ENCODE results near the gene DNA2. TPM values are rescaled to one million over a fixed set of nuclear protein-coding genes. Genes with fewer than 3 reads are reported as not detected.

Gene DNA2
- total and polyA plus RNA-seq, 2 experiments from 2014 or later, result 2.4 to 9.3 TPM

DNA sequence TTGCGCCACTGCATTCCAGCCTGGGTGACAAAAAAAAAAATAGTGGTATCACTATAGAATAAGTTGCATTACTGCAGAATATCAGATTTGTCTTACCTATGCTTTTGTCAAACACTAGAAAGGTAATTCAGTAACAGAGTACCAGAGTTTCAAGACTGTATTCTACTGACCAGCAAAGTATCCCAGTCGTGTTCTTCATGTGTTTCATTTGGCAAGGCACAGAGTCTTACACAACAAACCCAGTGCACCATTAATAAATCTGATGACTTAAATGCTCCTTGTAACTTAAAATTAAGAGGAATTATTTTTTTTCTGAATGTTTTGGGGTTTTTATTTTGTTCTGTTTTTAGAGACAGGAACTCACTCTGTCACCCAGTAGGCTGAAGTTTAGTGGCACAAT is 104.7 kb downstream of the DNA2 start:
- H3K4me1 ChIP-seq (ENCODE audit: insufficient read depth), result no peaks in the 10 kb centered on the region

DNA sequence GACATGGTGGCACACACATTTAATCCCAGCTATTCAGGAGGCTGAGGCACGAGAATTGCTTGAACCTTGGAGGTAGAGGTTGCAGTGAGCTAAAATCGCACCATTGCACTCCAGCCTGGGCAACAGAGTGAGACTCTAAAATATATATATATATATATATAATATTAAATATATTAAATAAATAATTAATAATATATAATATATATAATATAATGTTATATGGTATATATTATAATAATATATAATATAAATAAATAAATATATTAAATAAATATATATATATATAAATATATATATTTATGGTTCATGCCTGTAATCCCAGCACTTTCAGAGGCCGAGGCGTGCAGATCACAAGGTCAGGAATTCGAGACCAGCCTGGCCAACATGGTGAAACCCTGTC is 105.2 kb downstream of the DNA2 start:
- TF ChIP-seq EZH2phosphoT487 (IDR thresholded peaks at IDR 0.05; ENCODE audit: low read depth, severe bottlenecking, unreplicated experiment), result no peak
- TF ChIP-seq, protein P1, sequence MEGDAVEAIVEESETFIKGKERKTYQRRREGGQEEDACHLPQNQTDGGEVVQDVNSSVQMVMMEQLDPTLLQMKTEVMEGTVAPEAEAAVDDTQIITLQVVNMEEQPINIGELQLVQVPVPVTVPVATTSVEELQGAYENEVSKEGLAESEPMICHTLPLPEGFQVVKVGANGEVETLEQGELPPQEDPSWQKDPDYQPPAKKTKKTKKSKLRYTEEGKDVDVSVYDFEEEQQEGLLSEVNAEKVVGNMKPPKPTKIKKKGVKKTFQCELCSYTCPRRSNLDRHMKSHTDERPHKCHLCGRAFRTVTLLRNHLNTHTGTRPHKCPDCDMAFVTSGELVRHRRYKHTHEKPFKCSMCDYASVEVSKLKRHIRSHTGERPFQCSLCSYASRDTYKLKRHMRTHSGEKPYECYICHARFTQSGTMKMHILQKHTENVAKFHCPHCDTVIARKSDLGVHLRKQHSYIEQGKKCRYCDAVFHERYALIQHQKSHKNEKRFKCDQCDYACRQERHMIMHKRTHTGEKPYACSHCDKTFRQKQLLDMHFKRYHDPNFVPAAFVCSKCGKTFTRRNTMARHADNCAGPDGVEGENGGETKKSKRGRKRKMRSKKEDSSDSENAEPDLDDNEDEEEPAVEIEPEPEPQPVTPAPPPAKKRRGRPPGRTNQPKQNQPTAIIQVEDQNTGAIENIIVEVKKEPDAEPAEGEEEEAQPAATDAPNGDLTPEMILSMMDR (IDR thresholded peaks at IDR 0.05; ENCODE audit: poor library complexity), result no peak
- no peak for TF ChIP-seq EZH2 (IDR thresholded peaks at IDR 0.05; ENCODE audit: borderline replicate concordance)
- Histone ChIP-seq H3K9me3 (ENCODE audit: low read depth) (peaks cover 2% of the 10 kb centered on the region), H4K20me1 (ENCODE audit: insufficient read depth, poor library complexity, severe bottlenecking) (no peaks in the 10 kb centered on the region), H3K36me3 (replicated peaks; ENCODE audit: insufficient read depth, low read depth) (peaks cover 2% of the 10 kb centered on the region), H3K79me2 (no peaks in the 10 kb centered on the region), H3K4me3 (no peak overlapping the region), H3K4me2 (no peak overlapping the region), H3K27me3 (no peaks in the 10 kb centered on the region), H3K4me1 (ENCODE audit: insufficient read depth) (no peaks in the 10 kb centered on the region), H3K9me2 (replicated peaks; ENCODE audit: insufficient read depth) (no peaks in the 10 kb centered on the region), H3K27ac (no peak overlapping the region), H2AFZ (no peak overlapping the region)
- 98% methylated on average over 5 of the region's 5 CpGs for WGBS (ENCODE audit: low lambda C conversion rate, missing lambda C conversion rate)
- no peak for DNase-seq (ENCODE audit: low spot score)

More for the DNA sequence above, 104.7 kb downstream of the DNA2 start:
- Histone ChIP-seq H3K27ac (no peak overlapping the region), H3K4me2 (no peak overlapping the region), H3K4me3 (no peak overlapping the region), H3K9me2 (replicated peaks; ENCODE audit: insufficient read depth) (no peaks in the 10 kb centered on the region), H3K9me3 (ENCODE audit: low read depth) (peaks cover 7% of the 10 kb centered on the region), H4K20me1 (ENCODE audit: insufficient read depth, poor library complexity, severe bottlenecking) (no peaks in the 10 kb centered on the region), H3K27me3 (no peaks in the 10 kb centered on the region), H3K36me3 (replicated peaks; ENCODE audit: insufficient read depth, low read depth) (peaks cover 5% of the 10 kb centered on the region), H2AFZ (no peak overlapping the region), H3K79me2 (no peaks in the 10 kb centered on the region)
- no peak for TF ChIP-seq EZH2phosphoT487 (IDR thresholded peaks at IDR 0.05; ENCODE audit: low read depth, severe bottlenecking, unreplicated experiment)
- no peak for TF ChIP-seq EZH2 (IDR thresholded peaks at IDR 0.05; ENCODE audit: borderline replicate concordance)
- TF ChIP-seq, protein P1 (IDR thresholded peaks at IDR 0.05; ENCODE audit: poor library complexity), result no peak
- 98% methylated on average over 2 of the region's 2 CpGs for WGBS (ENCODE audit: low lambda C conversion rate, missing lambda C conversion rate)
- DNase-seq (ENCODE audit: low spot score), result no peak

DNA sequence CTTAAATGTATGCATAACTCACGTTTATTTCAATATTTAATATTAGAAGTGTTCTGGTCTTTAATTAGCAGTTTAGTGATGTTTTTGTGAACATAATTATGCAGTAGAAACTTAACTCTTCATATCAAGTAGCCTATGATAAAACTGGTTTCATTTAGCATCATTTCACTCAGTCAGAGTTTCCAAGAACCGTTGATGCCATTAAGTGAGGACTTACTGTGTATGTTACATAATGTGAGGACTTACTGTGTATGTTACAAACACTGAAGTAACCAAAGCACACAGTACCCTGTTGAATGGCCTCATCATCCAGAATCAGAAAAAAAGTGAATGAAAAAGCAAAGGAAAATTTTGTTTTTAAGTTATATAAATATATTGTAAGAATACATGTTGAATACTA is 106.2 kb downstream of the DNA2 start:
- Histone ChIP-seq H3K4me3 (no peak overlapping the region), H3K9me3 (ENCODE audit: low read depth) (no peaks in the 10 kb centered on the region), H3K36me3 (replicated peaks; ENCODE audit: insufficient read depth, low read depth) (no peaks in the 10 kb centered on the region), H3K4me2 (no peak overlapping the region), H3K4me1 (ENCODE audit: insufficient read depth) (no peaks in the 10 kb centered on the region), H2AFZ (no peak overlapping the region), H4K20me1 (ENCODE audit: insufficient read depth, poor library complexity, severe bottlenecking) (no peaks in the 10 kb centered on the region), H3K27me3 (no peaks in the 10 kb centered on the region), H3K79me2 (no peaks in the 10 kb centered on the region), H3K9me2 (replicated peaks; ENCODE audit: insufficient read depth) (no peaks in the 10 kb centered on the region), H3K27ac (no peak overlapping the region)
- DNase-seq (ENCODE audit: low spot score), result no peak
- no peak for TF ChIP-seq EZH2phosphoT487 (IDR thresholded peaks at IDR 0.05; ENCODE audit: low read depth, severe bottlenecking, unreplicated experiment)
- TF ChIP-seq EZH2 (IDR thresholded peaks at IDR 0.05; ENCODE audit: borderline replicate concordance), result no peak
- TF ChIP-seq, protein P1 (IDR thresholded peaks at IDR 0.05; ENCODE audit: poor library complexity), result no peak
- WGBS (ENCODE audit: low lambda C conversion rate, missing lambda C conversion rate), result 96% methylated on average over 2 of the region's 2 CpGs

All from hepatocyte (in vitro differentiated cells).